Upper lobe of left lung (tissue), 6 donors: ENCODE data around the gene ITCH. TPM values are rescaled to one million over a fixed set of nuclear protein-coding genes. Genes with fewer than 3 reads are reported as not detected.
"Not testable (repeated sequence)": the region's sequence is repeated elsewhere in the genome, so short reads cannot be mapped to it uniquely, and the experiment has no call there.

Source experiments
- ATAC-seq, 2 donors: fragments of 200-7000 bp; cut with Tn5 transposase; one replicate each; pipeline ENCODE4 v1.9.1; 2022; ENCODE audit warnings: mild to moderate bottlenecking in 2 of 2, moderate library complexity in 2 of 2; ENCODE audit not compliant: low FRiP score in 2 of 2
- DNase-seq, 2 donors: peaks; one replicate each; pipeline ENCODE4 v3.0.0-alpha.2; 2019 to 2020
- H3K27ac ChIP-seq, 4 donors: fragments of 200-600 bp; sonication (generic); one replicate each; pipeline ENCODE4 v1.5.1; 2016 to 2019
- H3K27me3 ChIP-seq, 4 donors: fragments of 200-600 bp; sonication (generic); one replicate each; pipeline ENCODE4 v1.5.1; 2017 to 2019
- H3K36me3 ChIP-seq, 4 donors: fragments of 200-600 bp; sonication (generic); one replicate each; pipeline ENCODE4 v1.5.1; 2016 to 2019
- H3K4me1 ChIP-seq, 4 donors: fragments of 200-600 bp; sonication (generic); one replicate each; pipeline ENCODE4 v1.5.1; 2018 to 2019
- H3K4me3 ChIP-seq, 4 donors: fragments of 200-600 bp; sonication (generic); one replicate each; pipeline ENCODE4 v1.5.1; 2017 to 2019; ENCODE audit warnings: mild to moderate bottlenecking in 2 of 4, moderate library complexity in 1 of 4
- H3K9me3 ChIP-seq, 4 donors: fragments of 200-600 bp; sonication (generic); one replicate each; pipeline ENCODE4 v1.5.1; 2018 to 2019
- EP300 ChIP-seq, 4 donors: sonication (generic); formaldehyde crosslinking; IDR thresholded peaks; one replicate each; pipeline ENCODE4 v1.5.1; 2017; ENCODE audit warnings: antibody characterized with exemption in 4 of 4, control low read depth in 2 of 4
- POLR2A ChIP-seq, 4 donors: fragments of 450-650 bp; IDR thresholded peaks; one replicate each; pipeline ENCODE4 v1.5.1; 2016 to 2017; ENCODE audit warnings: antibody characterized with exemption in 4 of 4, mild to moderate bottlenecking in 2 of 4
- POLR2AphosphoS5 ChIP-seq, 2 donors: sonication (generic); formaldehyde crosslinking; IDR thresholded peaks; one replicate each; pipeline ENCODE4 v1.5.1; 2017; ENCODE audit warnings: antibody characterized with exemption in 2 of 2
- WGBS, 2 donors: methylation state at CpG; one replicate each; pipeline ENCODE4 v1.1.5; 2017 to 2018; 5-methylcytosine and 5-hydroxymethylcytosine counted together
- total RNA-seq, 6 donors: library from RNA; depleted of rRNA in 4 of 6; stranded (reverse); fragments of >200 nt in 4 of 6; gene quantifications; one replicate each; pipeline versions ENCODE4 v1.1.0 to v1.2.1, GENCODE V29; 2016 to 2021
- TF ChIP-seq, protein P1 (sequence below), 6 experiments: fragments of 450-650 bp in 4 of 6; fragments of 200-600 bp in 2 of 6; sonication (generic) in 2 of 6; IDR thresholded peaks; one replicate each; pipeline ENCODE4 v1.5.1; 2016 to 2019; ENCODE audit warnings: antibody characterized with exemption in 6 of 6
- donor health status: DM: no; HTN: no; CAD: no; lungs with moderate emphysema.
- donor health status: DM: no; HTN: yes; CAD: no; lungs with severe emphysema.

ITCH gene
- total RNA-seq, 6 donors from 2014 or later = 26.6 to 57.2 (median 45.5) TPM

DNA sequence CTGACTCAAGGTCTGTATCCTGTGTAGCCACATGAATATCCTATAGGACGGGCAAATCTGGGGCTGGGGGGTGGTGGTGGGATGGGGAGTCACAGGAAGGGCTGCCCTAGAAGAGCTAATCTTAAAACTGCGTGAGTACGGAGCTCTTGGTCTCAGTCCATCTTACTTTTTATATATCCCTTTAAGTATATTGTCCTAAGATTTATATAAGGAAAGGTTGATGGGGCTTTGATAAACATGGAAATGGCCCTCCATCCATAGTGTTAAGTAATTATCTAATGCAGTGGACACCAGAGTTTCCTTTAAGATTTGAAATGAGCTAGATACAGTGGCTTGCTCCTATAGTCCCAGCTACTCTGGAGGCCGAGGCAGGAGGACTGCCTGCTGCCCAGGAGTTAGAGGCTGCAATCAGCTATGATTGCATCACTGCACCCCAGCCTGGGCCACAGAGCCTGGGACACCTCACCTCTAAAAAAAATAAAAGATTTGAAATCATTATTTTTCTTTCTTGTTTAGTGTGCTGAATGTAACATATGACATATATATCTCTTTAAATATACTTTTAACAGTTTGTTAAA lies 128.9 kb downstream of the ITCH start:
- Histone ChIP-seq H3K27me3 (no peaks in the 10 kb centered on the region), H3K9me3 (no peaks in the 10 kb centered on the region), H3K4me1 (no peaks in the 10 kb centered on the region), H3K27ac (no peak overlapping the region), H3K36me3 (peaks cover 2 to 87% (median 53%) of the 10 kb centered on the region in 4 donors), H3K4me3 (no peak overlapping the region)
- TF ChIP-seq POLR2AphosphoS5 (IDR thresholded peaks at IDR 0.05) = no peak
- TF ChIP-seq, protein P1, sequence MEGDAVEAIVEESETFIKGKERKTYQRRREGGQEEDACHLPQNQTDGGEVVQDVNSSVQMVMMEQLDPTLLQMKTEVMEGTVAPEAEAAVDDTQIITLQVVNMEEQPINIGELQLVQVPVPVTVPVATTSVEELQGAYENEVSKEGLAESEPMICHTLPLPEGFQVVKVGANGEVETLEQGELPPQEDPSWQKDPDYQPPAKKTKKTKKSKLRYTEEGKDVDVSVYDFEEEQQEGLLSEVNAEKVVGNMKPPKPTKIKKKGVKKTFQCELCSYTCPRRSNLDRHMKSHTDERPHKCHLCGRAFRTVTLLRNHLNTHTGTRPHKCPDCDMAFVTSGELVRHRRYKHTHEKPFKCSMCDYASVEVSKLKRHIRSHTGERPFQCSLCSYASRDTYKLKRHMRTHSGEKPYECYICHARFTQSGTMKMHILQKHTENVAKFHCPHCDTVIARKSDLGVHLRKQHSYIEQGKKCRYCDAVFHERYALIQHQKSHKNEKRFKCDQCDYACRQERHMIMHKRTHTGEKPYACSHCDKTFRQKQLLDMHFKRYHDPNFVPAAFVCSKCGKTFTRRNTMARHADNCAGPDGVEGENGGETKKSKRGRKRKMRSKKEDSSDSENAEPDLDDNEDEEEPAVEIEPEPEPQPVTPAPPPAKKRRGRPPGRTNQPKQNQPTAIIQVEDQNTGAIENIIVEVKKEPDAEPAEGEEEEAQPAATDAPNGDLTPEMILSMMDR (IDR thresholded peaks at IDR 0.05) = no peak
- TF ChIP-seq POLR2A (IDR thresholded peaks at IDR 0.05) = no peak
- TF ChIP-seq EP300 (IDR thresholded peaks at IDR 0.05) = no peak
- WGBS, 2 donors = 83 to 97% methylated on average over 4 of the region's 4 CpGs
- DNase-seq (no peak), ATAC-seq (no peak)

DNA sequence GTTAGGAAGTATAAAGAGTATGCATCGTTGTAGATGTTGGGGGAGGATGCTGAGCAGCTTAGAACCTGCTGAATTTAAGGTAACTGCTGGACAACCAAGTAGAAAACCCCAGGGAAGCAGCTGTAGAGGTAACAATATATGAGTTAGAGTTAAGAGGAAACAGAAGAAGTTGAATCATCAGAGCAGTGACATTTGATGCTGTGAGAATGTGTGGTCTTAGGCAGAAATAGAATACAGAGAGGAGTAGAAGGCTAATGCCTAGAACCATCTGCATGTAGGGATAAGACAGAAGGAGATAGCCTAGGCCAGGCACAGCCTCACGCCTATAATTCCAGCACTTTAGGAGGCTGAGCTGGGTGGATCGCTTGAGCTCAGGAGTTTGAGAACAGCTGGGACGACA lies 130.6 kb downstream of the ITCH start:
- 90 to 93% methylated on average over 4 of the region's 4 CpGs for WGBS, 2 donors
- H3K27me3 ChIP-seq = no peaks in the 10 kb centered on the region
- H3K4me1 ChIP-seq = no peaks in the 10 kb centered on the region
- H3K9me3 ChIP-seq = no peaks in the 10 kb centered on the region
- ATAC-seq (no peak), DNase-seq (no peak)
- H3K4me3 ChIP-seq = no peak overlapping the region
- TF ChIP-seq, protein P1 (IDR thresholded peaks at IDR 0.05) = no peak
- TF ChIP-seq EP300 (IDR thresholded peaks at IDR 0.05) = no peak
- no peak for TF ChIP-seq POLR2AphosphoS5 (IDR thresholded peaks at IDR 0.05)
- no peak for TF ChIP-seq POLR2A (IDR thresholded peaks at IDR 0.05)
- H3K27ac ChIP-seq = no peak overlapping the region
- H3K36me3 ChIP-seq = peaks cover 2 to 80% (median 47%) of the 10 kb centered on the region in 4 donors

DNA sequence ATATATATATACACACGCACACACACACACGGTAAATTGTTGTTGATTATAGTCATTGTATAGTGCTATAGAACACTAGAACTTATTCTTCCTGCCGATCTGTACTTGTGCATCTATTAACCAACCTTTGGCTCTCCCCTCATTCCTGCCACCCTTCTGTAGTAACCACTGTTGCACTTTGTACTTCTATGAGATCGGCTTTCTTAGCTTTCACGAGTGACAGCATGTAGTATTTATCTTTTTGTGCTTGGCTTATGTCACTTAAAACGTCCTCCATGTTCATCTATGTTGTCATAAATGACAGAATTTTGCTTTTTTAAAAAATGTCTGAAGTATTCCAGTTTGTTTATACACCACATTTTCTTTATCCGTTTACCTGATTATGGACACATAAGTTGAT lies 132.2 kb downstream of the ITCH start:
- peaks cover 2 to 66% (median 37%) of the 10 kb centered on the region in 4 donors for H3K36me3 ChIP-seq
- TF ChIP-seq, protein P1 (IDR thresholded peaks at IDR 0.05) = no peak
- TF ChIP-seq POLR2AphosphoS5 (IDR thresholded peaks at IDR 0.05) = no peak
- no peak for TF ChIP-seq POLR2A (IDR thresholded peaks at IDR 0.05)

DNA sequence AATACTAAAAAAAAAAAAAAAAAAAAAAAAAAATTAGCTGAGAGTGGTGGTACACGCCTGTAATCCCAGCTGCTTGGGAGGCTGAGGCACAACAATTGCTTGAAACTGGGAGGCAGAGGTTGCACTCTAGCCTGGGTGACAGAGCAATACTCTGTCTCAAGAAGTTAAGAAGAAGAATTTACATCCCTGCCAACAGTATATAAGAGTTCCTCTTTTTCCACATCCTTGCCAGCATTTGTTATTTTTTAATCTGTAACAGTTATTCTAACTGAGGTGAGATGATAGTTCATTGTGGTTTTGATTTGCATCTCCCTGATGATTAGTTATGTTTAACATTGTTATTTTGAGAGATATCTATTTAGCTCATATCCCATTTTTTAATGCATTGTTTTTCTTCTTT lies 132.8 kb downstream of the ITCH start:
- 82 to 96% methylated on average over 1 of the region's 1 CpG for WGBS, 2 donors
- no peaks in the 10 kb centered on the region for H3K4me1 ChIP-seq
- ATAC-seq = no peak
- peaks cover 2 to 64% (median 32%) of the 10 kb centered on the region in 4 donors for H3K36me3 ChIP-seq
- H3K4me3 ChIP-seq = no peak overlapping the region
- DNase-seq = no peak
- TF ChIP-seq POLR2A (IDR thresholded peaks at IDR 0.05) = no peak
- TF ChIP-seq POLR2AphosphoS5 (IDR thresholded peaks at IDR 0.05) = no peak
- TF ChIP-seq EP300 (IDR thresholded peaks at IDR 0.05) = no peak
- TF ChIP-seq, protein P1 (IDR thresholded peaks at IDR 0.05) = no peak
- no peaks in the 10 kb centered on the region for H3K27me3 ChIP-seq
- peaks cover 0 to 5% (median under 1%) of the 10 kb centered on the region in 4 donors for H3K9me3 ChIP-seq
- no peak overlapping the region for H3K27ac ChIP-seq

More for the DNA sequence above, 132.2 kb downstream of the ITCH start:
- ATAC-seq (no peak), DNase-seq (no peak)
- no peaks in the 10 kb centered on the region for H3K9me3 ChIP-seq
- no peaks in the 10 kb centered on the region for H3K27me3 ChIP-seq
- no peak overlapping the region for H3K4me3 ChIP-seq
- H3K4me1 ChIP-seq = no peaks in the 10 kb centered on the region
- H3K27ac ChIP-seq = no peak overlapping the region
- WGBS, 2 donors = 95 to 98% methylated on average over 7 of the region's 7 CpGs

DNA sequence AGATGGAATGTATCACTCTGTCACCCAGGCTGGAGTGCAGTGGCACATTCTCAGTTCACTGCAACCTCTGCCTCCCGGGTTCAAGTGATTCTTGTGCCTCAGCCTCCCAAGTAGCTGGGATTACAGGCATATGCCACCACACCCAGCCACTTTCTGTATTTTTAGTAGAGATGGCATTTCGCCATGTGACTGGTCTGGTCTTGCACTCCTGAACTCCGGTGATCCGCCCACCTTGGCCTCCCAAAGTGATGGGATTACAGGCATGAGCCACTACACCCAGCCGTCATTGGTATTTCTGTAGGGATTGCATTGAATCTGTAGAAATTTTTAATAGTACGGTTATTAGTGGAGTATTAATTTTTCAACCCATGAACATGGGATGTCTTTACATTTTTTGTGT lies 134.5 kb downstream of the ITCH start:
- H3K4me1 ChIP-seq, H3K27me3 ChIP-seq, DNase-seq, H3K4me3 ChIP-seq, H3K9me3 ChIP-seq, H3K27ac ChIP-seq, ATAC-seq: not testable (repeated sequence)
- H3K36me3 ChIP-seq = peaks cover 2 to 54% (median 23%) of the 10 kb centered on the region in 4 donors
- 98 to 99% methylated on average over 6 of the region's 6 CpGs for WGBS, 2 donors
